Stimulated activated CD8-positive, alpha-beta memory T cell treated with anti-CD3 and anti-CD28 coated beads, Interleukin-12 subunit alpha, Interleukin-12 subunit beta, amount 100 ng/mL, for 24 hours (primary cell): Measurements from ENCODE around the gene PODXL.
A peak's percentile ranks its signal among the peaks of the same experiment; 100 is the strongest.
"Not testable (repeated sequence)": the region's sequence is repeated elsewhere in the genome, so short reads cannot be mapped to it uniquely, and the experiment has no call there.

Source experiments
- DNase-seq: peaks from one replicate; pipeline ENCODE4 v3.0.0-alpha.2; 2020; ENCODE audit errors: extremely low read depth

Gene PODXL

DNA sequence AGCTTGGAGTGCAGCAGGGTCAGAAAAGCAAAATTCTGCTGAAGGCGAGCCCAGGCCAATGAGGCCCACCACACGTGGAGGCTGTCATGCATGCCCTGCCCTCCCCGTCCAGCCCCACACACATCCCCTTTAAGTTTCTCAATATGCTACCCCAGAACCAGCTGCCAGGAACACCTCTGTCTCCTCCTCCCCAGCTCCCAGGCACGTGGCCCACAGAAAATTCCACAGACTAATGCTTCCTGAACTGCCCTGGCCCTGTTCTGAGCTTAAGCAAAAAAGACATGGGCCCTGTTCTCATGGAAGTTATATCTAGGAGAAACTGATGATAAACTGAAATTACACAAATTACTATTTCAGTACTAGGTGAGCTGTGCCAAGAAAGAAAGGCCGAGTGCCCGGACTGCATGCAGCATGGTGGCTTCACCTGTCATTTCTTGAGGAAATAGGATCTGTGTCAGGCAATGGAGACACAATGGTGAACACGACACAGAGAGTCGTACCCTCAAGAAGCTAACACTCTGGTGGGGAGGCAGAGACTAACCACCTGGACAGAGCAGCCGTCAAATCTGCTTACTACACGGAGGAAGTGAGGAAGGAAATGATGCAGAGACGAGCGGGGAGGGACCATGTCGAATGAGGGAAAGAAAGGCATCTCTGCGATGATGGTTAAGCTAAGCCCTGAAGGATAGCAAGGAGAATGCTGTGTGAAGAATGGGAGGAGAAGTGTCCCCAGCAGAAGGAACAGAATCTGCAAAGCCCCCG lies 44.5 kb downstream of the PODXL start:
- DNase-seq: no peak

DNA sequence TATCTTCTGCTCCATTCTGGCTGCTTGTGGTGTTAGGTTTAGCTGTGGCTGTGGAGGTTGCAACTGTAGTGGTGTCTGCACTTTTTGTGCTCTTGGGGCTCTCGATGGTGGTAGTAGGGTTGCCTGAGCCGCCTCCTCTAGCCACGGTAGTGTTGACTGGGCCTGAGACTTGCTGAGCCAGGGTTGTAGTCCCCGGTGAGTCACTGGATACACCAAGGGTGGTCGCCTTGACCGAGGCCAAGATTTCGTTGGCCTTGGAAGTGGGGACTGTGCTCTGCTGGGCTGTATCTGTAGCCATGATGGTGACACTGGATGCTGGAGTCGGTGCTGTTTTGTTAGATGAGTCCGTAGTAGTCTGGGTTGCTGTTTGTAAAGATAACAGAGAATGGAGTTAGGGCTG lies 45.4 kb downstream of the PODXL start:
- no peak for DNase-seq

DNA sequence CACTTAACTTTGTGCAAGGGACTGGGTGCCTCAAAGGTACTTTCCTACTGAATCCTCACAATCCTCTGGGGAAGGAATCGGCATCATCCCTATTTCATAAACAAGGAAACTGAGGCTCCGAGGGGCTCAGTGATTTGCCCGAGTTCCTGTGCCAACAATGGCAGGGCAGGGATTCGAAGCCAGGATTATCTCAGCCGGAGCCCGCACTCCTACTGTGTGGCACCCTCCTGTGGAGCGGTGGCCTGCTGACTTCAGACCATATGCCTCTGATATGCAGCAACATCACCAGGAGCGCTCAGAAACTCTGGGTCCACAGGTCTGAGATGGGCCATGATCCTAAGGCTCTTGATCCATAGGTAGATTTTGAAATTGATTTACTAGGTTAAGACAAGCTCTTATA lies 46.6 kb downstream of the PODXL start:
- no peak for DNase-seq

DNA sequence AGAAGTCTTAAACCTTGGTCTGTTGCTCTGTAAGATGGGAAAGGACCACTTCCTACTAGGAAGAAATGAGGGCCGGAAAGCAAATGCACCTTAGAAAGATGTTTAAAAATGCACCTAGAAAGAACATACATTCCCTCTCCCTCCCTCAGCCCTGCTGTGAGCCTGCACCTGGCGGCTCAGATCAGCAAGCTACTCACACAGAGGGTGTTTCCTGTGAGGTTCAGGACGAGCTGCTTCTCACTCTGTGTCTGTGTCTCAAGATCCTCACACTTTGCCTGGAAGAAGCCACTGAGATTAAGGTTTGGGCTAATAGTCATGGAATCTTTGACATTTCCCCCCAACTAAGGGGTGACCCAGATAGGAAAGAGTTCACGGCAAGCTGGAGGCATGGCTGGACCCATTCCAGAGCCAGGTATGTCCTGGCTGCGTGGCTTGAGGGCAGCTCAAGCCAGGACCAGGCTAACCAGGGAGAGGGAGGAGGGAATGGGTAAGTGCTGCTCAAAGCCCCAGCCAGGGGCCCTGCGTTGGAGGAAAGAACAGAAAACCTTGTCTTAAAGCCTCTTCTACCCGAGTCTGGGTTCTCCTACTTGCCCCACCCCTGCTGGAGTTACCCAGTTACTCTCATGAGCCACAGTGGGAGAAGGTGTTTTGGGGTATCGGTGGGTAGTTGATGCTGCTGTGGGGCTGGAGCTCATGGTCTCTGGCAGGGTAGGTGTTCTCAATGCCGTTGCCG lies 47.5 kb downstream of the PODXL start:
- no peak for DNase-seq

DNA sequence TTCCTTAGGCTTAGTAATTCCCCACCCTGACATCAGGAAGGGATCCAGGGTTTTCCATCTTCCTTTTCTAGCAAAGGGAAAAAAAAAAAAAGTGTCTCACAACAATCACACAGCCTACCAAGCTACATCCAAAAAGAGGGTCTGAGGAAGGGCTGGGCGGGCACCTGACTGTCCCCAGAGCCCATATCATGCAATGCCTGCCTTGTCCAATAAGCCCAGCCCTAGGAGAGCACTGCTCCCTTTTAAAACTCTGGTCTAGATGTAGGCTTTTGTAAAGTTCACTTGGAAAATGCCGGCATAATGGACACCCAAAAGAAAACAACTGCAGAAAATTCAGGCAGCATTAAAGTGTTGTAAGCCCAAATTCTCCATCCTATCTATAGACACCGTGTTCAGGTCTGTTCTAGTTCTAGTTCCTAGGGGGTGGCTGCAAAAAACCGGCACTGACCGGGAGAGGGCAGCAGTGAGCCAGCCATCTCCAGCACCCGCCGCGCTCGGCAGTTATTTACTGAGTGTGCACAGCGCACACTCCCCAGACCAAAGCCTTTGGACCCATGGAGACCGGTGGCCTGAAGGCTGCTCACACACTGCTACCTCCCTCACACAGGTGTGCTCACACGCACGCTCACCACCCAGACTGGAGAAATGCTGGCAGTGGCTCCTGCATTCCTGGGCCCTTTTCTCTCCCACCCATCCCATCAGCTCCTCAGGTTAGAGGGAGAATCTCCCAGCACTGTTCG lies 48.7 kb downstream of the PODXL start:
- DNase-seq: peak; percentile 45

DNA sequence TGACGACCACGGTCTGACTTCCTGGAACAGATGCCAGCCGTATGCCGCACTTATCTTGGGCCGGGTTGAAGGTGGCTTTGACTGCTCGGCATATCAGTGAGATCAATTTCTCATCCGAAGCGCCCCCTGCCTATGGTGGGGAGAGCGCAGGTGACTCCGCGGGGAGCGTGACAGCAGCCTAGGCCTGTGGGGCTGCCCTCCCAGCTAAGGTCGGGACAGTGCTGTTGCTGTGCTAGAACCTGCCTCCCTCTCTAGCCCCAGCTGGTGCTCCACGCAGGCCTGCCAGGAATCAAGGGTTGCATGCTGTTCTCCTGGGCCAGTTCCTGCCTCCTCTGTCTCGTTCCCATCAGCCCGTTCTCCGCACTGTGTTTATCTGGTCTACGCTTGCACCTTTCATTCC lies 49.8 kb downstream of the PODXL start:
- no peak for DNase-seq

DNA sequence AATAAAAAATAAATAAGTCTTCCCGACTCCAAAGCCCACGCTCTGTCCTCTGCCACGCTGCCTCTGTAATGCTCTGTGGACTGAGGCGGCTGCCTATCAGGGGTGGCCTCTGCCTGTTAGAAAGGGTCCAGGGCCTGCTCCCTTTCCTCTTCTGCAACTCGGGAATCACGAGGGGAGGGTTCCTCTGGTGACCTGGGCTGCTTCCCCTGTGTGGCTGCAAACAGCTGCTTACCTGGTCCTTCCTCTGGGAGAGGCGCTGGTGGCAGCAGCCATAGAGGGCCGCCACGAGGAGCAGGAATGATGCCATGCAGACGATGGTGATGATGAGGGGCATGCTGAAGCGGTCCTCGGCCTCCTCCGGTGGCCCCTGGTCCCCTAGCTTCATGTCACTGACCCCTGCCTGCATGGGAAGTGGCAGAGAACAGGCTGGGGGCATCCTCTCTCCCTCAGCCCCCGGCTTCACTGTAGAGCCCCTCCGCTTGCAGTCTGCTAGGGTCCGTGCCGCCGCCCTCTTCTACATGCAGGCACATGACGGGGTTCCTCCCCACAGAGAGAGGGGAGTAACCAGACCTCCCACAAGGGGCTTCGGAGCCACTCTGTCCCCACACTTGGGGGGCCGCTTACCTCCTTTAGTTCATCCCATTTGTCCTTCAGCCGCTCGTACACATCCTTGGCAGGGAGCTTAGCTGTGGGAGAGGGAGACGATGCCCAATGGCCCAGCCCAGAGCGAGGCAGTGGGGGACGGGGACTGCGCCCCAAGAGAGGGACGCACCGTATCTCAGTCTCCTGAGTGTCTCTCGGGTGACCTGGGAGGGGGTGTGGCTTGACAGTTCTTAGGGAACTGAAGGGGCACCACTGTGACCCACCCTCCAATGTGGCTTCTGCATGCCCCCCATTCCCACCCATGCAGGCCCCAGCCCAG lies 50.5 kb downstream of the PODXL start:
- DNase-seq: no peak

DNA sequence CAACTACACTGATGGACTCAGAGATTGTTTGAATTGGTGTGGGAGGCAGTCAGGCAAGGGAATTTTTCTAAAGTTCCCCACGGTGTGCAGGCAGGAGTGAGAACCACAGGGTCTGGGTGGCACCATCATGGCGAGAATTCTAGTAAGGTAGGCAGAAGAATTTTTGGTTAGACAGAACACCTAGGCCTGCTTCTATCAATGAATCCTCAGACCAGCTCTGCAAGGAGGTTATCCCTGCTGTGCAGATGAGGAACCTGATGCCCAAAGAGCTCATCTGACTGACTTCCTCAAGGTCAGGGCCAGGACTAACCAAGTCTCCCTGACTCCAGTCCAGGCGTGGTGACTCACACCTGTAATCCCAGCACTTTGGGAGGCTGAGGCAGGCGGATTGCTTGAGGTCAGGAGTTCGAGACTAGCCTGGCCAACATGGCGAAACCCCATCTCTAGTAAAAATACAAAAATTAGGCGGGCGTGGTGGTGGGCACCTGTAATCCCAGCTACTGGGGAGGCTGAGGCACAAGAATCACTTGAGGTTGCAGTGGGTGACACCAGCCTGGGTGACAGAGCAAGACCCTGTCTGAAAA lies 51.3 kb downstream of the PODXL start:
- DNase-seq: not testable (repeated sequence)

DNA sequence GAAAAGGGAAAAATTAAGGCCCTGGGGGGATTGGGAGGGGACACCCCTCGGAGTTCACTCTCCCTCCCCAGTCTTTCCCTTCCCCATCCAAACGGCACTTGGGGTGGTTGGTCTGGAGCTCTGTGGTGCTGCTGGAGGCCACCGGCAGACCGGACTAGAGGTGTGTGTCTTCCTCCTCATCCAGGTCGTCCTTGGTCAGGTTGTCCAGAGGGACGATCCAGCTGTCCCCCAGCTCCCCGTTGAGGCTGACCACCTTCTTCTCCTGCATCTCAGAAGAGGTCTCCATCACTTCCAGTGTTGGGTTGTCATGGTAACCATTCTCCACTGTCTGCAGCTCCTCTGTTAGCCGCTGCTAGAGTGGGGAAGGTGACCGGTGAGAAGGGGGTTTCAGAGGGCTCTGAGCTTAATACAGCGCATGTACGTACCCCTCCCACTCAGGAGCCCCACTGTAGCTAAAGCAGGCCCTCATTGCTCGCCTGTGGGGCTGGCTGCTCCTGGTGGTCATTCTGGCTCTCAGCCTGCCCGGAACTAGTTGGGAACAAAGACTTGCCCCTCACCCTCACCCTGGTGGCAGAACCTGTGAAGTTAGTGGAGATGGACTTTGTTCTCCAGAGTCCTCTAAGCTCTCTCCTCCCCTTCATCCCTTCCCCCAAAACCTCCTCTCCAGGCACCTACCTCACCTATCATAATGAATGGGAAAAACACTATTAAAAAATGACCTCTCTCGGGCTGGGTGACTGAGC lies 52.1 kb downstream of the PODXL start:
- DNase-seq: no peak

DNA sequence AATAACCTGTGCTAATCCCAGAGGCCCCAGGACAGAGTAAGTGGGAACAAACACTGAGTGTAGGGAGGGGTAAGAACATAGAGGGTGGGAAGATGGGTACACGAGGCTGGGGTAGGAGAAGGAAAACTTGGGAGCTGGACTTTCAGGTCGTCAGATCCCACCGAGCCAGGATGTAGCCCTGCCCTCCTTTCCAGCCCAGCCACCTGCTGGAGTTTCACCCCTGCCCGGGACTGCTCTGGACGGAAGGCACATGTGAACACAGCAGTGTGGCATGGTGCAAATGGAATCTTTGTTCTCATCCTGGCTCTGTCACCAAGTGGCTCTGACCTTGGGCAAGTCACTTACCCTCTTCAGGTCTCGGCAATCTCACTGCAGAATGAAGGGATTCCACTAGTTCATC lies 52.8 kb downstream of the PODXL start:
- no peak for DNase-seq

DNA sequence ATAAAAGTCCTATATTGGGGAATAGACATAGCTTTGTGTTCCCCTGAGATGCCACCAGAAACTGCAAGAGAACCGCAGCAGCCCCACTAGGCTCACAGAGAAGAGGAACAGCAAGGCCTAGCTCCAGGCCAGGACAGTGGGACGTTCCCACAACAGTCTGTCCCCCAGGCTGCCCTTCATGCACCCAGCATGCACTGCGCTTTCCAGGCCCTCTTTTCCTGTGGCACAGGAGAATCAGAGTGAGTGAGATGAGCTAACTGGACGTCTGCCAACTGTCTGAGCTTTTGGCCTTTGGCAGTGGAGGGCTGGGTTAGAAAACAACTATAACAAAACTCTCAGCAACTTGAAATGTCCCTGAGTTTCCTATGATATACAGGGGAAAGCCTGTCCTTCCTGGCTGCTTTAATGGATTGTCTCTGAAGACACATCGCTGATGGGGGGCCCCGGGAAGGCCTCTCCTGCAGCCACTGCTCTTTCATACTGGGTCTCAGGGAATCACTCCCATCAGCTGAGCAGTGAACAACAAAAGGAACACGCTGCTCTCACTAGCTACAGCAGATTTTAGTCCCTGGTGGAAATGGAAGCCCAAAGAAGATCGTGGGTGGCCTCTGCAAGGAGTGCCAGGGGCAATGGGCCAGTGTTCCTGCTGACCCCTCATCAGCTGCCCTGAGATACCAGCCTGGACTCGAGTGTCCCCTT lies 53.5 kb downstream of the PODXL start:
- no peak for DNase-seq

DNA sequence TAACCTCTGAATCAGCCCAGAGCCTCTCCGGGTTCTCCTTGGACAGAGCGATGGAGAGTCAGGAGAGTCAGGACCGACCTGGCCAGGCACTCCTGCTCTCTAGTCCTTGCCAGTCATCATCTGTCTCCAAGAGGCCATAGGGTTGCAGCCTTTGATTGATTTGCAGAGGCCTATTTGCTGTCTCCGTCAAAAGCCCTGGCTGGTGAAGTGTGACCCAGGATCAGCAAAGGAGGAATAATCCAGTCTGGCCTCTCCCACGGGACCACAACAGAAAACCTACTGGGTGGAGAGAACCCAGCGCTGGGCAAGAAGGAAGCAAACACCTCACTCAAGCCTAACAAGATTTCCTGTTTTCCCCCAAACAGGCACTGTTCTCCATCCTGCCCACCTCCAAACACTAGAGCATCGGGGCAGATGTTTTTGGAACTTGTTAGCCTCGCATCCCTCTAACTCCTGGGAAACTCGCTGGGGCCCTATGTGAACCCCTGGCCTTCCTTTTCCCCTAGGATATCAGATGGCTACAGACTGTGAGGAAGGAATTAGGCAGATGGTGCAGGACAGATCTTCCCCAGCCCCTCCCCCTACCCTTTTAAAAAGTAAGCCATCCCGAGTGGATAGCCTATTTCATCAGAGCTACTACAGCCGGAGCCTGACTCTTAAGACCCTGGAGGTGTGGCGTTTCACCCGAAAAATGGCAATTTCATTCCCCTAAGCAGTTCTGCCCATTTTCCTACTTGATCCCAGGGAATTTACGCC lies 54.3 kb downstream of the PODXL start:
- no peak for DNase-seq

DNA sequence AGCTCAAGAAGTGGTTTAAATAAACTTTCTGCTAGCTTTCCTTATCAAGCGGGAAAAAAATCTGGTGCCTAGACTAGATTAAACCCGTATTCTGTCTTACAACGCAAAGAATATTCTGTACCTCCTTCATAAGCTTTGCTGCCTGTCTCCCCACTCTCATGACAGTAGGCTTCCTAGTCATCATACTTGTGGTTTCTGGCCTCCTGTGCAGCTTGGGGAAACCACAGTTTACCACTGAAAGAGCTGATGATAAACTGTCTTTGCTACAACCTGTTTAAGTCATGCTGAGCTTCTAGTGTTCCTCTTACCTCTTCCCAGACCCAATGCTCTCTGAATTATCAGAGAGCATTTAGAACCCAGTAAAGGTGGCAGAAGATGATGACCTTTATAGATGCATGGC lies 55.0 kb downstream of the PODXL start:
- DNase-seq: no peak

DNA sequence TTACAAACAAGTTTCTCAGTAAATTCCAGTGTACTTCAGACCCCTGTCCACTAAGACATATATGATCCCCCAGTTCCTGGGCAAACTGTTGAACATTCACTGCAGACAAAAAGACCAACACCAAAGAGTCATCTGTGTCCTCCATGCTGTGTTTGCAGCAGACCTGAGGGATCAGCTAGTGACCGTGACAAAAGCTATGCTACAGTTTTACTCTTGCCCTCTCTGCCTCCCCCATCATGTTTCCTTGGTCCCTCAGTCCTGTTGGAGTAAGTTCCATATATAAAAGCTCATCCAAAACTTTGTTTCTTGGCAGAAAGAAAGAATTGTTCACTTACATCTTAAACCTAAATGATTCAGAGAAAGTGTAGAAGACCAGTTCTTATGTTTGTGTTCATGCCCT lies 56.1 kb downstream of the PODXL start:
- no peak for DNase-seq

DNA sequence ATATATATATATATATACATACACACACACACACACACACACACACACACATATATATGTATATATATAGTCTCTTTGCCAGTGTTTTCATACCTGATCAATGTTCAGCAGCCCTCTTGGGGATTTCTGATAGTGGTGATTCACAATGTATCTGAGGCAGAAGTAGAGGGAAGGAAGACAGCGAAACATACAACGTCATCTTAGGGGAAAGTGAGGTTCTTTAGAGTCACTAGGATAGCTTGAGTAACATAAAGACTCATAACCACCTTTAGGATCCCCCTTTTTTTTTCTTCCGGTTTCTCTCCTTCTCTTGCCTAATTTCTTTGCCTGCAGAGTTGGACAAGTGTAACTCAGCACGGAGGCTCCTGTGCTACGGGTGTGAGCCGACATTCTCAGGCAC lies 56.6 kb downstream of the PODXL start:
- DNase-seq: no peak

DNA sequence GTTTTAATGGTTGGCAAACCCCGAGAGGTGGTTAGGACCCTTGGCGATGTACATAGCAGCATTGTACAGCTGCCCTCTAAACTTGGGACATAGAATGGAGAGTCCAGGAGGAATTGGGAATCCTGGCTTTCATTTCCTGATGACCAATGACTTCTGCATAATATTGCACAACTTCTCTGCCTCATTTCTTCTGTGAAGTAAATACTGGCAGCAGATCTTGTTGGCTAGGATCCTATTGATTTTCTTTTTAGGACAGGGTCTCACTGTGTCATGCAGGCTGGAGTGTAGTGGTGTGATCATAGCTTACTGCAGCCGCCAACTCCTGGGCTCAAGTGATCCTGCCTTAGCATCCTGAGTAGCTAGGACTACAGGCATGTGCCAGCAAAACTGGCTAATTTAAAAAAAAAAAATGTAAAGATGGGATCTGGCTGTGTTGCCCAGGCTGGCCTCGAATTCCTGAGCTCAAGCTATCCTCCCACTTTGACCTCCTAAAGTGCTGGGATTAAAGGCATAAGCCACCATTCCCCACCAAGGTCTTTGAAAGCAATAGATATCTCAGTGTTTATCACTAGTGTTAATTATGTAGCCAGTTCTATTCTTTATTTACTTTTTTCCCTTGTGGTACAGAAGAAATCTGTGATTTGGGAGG lies 58.1 kb downstream of the PODXL start:
- DNase-seq: no peak

DNA sequence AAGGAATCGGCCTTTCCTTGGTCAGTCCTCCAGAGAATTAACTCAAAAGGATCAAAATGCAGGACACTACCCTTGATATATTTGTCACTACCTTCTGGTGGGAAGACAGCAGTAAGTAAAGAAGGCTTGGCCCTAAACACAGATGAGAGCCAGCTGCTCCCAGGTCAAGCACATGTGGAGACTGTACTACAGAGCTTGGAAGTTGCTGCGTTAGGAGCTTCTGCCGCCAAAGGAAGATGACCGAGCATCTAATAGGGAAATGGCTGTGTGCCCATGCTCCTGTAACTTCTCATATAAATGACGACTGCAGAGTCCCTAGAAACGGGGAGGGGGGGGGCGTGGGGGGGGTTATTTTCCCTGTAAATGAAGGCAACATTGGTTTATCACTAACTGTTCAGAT lies 59.0 kb downstream of the PODXL start:
- no peak for DNase-seq

DNA sequence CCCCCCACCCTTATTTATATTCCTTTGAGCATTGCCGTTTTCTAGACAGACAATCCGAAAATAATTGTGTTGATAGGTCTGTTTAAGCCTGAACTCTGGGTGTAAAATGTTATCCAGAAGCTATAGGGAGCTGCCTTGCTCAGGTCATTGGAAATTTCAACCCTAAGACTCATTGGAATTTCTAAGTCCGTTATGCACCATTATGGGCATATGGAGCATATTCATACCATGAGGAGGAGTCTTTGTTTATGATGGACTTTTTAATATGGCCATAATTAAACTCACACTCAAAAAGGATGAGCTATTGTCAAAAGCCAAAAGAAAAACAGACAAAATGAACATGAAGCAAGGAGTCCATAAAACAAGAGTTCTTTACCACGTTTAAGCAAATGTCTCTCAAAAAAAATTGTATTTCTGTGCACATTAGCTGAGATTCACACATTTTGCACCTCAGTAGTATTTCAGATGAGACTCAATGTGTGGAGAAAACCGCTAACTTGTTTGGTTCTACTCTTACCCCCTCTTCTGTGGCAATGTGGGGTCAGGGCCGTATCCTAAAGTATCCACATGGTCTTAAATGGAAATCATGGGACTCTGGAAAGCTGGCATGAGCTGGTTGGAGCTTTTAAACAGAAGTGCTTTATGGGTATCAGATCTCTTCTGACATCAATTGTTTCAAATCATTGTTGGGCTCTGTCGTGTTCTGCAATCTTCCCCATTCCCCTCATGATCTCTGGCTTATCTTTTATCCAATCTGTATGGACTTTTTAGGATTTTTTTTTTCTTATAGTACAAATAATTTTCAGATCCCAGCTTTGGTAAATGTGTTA lies 60.5 kb downstream of the PODXL start:
- DNase-seq: no peak
